Effector memory CD8-positive, alpha-beta T cell (primary cell): ENCODE measurements around the gene LRRD1.
"Not testable (repeated sequence)": the region's sequence is repeated elsewhere in the genome, so short reads cannot be mapped to it uniquely, and the experiment has no call there.

Source experiments
- ATAC-seq: fragments of 150-1000 bp; cut with Tn5 transposase; replicated peaks from 2 replicates; pipeline ENCODE4 v1.10.0; 2021; ENCODE audit warnings: mild to moderate bottlenecking, moderate library complexity
- DNase-seq, 3 experiments: peaks; one replicate each; pipeline ENCODE4 v3.0.0; 2021
- H3K27ac Mint-ChIP-seq, 2 donors: one replicate each; pipeline ENCODE4 v1.8.0; 2022; ENCODE audit warnings: mild to moderate bottlenecking in 2 of 2, mixed read lengths in 2 of 2, moderate library complexity in 2 of 2
- H3K27me3 Mint-ChIP-seq, 2 donors: one replicate each; pipeline ENCODE4 v1.8.0; 2022; ENCODE audit warnings: mixed read lengths in 2 of 2
- H3K36me3 Mint-ChIP-seq: one replicate; pipeline ENCODE4 v1.8.0; 2022; ENCODE audit warnings: mild to moderate bottlenecking, moderate library complexity, mixed read lengths; ENCODE audit not compliant: insufficient read depth
- H3K4me1 Mint-ChIP-seq, 2 donors: one replicate each; pipeline ENCODE4 v1.8.0; 2022; ENCODE audit warnings: low read depth in 2 of 2, mixed read lengths in 2 of 2
- H3K4me3 Mint-ChIP-seq, 2 donors: one replicate each; pipeline ENCODE4 v1.8.0; 2022; ENCODE audit warnings: mild to moderate bottlenecking in 2 of 2, mixed read lengths in 2 of 2, moderate library complexity in 2 of 2
- H3K9me3 Mint-ChIP-seq, 2 donors: one replicate each; pipeline ENCODE4 v1.8.0; 2022; ENCODE audit warnings: mixed read lengths in 2 of 2

LRRD1 gene

DNA sequence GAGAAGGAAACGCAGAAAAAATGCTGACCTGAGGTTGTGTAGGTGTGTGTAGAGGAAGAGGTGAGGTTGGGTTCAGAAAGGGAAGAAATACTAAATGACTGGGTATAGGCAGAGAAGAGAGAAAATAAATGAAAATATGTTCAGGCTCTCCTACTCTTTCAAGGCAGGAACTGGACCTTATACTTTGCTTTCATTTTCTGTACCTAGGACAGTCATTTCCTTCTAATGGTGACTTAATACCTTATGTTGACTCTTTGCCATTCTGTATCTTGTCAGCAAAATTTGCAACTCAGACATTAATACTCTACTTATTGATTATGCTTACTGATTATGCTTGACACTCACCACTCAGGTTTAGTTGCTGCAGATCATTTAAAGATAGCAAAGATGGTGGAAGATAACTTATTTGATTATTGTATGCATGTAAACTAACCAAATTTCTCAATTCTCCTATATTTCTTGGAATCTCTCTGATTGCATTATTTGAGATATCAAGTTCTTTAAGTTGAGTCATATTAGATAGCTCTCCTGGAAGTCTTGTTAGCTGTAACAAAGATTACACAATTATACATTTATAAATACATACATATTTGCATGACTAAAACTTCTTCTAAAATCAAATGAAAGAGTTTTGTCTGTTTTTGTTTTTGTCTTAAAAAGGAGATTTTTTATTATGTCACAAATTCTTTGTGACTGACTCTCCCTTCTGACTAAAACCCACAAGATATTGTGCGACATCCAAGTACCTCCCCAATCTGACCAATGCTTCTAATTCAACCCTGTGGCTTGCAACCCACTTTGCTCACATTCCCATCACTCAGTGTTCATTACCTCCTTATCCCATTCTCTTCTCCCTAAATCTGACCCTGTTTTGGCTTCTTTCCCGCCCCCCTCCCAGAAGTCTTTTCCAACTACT lies 20.0 kb downstream of the LRRD1 start:
- ATAC-seq (no peak), DNase-seq (no peak)
- no peaks in the 10 kb centered on the region for H3K9me3 Mint-ChIP-seq
- H3K27ac Mint-ChIP-seq: no peak overlapping the region
- peaks cover 23 to 32% of the 10 kb centered on the region in 2 donors for H3K27me3 Mint-ChIP-seq
- no peaks in the 10 kb centered on the region for H3K36me3 Mint-ChIP-seq
- H3K4me1 Mint-ChIP-seq: peaks cover 0 to 6% of the 10 kb centered on the region in 2 donors
- H3K4me3 Mint-ChIP-seq: no peak overlapping the region

GRCh38 chr7:92156990-92157389 lies 22.0 kb downstream of the LRRD1 start:
- Mint-ChIP-seq H3K27ac (no peak overlapping the region), H3K9me3 (no peaks in the 10 kb centered on the region), H3K36me3 (no peaks in the 10 kb centered on the region), H3K27me3 (peaks cover 23 to 26% of the 10 kb centered on the region in 2 donors), H3K4me3 (no peak overlapping the region), H3K4me1 (peaks cover 0 to 6% of the 10 kb centered on the region in 2 donors)
- ATAC-seq (no peak), DNase-seq (no peak)

GRCh38 chr7:92155108-92155739 lies 23.7 kb downstream of the LRRD1 start:
- Mint-ChIP-seq H3K9me3 (no peaks in the 10 kb centered on the region), H3K27me3 (peaks cover 9 to 14% of the 10 kb centered on the region in 2 donors), H3K4me1 (peaks cover 0 to 6% of the 10 kb centered on the region in 2 donors), H3K27ac (no peak overlapping the region), H3K36me3 (no peaks in the 10 kb centered on the region), H3K4me3 (no peak overlapping the region)
- DNase-seq (no peak), ATAC-seq (no peak)

GRCh38 chr7:92150450-92151017 lies 28.4 kb downstream of the LRRD1 start:
- Mint-ChIP-seq H3K36me3 (no peaks in the 10 kb centered on the region), H3K9me3 (no peaks in the 10 kb centered on the region), H3K27ac (no peak overlapping the region), H3K4me1 (no peaks in the 10 kb centered on the region), H3K4me3 (no peak overlapping the region), H3K27me3 (peaks cover 9 to 14% of the 10 kb centered on the region in 2 donors)
- ATAC-seq (no peak), DNase-seq (no peak)

GRCh38 chr7:92149736-92150239 lies 29.2 kb downstream of the LRRD1 start:
- Mint-ChIP-seq H3K27me3 (peaks cover 4 to 10% of the 10 kb centered on the region in 2 donors), H3K36me3 (no peaks in the 10 kb centered on the region), H3K4me1 (no peaks in the 10 kb centered on the region), H3K4me3 (no peak overlapping the region), H3K27ac (no peak overlapping the region), H3K9me3 (no peaks in the 10 kb centered on the region)
- ATAC-seq: no peak
- DNase-seq: no peak

DNA sequence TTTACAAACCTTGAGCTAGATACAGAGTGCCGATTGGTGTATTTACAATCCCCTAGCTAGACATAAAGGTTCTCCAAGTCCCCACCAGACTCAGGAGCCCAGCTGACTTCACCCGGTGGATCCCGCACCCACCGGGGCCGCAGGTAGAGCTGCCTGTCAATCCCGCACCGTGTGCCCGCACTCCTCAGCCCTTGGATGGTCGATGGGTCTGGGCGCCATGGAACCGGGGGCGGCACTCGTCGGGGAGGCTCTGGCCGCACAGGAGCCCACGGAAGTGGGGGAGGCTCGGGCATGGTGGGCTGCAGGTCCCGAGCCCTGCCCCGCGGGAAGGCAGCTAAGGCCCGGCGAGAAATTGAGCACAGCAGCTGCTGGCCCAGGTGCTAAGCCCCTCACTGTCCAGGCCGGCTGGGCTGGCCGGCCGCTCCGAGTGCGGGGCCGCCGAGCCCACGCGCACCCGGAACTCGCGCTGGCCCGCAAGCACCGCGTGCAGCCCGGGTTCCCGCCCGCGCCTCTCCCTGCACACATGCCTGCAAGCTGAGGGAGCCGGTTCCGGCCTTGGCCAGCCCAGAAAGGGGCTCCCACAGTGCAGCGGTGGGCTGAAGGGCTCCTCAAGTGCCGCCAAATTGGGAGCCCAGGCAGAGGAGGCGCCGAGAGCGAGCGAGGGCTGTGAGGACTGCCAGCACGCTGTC lies 35.6 kb downstream of the LRRD1 start:
- ATAC-seq, DNase-seq, H3K4me1 Mint-ChIP-seq: not testable (repeated sequence)

DNA sequence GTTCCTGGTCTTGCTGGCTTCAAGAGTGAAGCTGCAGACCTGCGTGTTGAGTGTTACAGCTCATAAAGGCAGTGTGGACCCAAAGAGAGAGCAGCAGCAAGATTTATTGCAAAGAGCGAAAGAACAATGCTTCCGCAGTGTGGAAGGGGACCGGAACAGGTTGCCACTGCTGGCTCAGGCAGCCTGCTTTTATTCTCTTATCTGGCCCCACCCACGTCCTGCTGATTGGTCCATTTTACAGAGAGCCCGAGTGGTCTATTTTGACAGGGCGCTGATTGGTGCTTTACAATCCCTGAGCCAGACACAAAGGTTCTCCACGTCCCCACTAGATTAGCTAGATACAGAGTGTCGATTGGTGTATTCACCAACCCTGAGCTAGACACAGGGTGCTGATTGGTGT lies 36.2 kb downstream of the LRRD1 start:
- not testable (repeated sequence) for DNase-seq, H3K27me3 Mint-ChIP-seq, H3K27ac Mint-ChIP-seq, H3K9me3 Mint-ChIP-seq, H3K4me1 Mint-ChIP-seq, H3K36me3 Mint-ChIP-seq, H3K4me3 Mint-ChIP-seq, ATAC-seq

More for the DNA sequence above, 35.6 kb downstream of the LRRD1 start:
- not testable (repeated sequence) for H3K9me3 Mint-ChIP-seq, H3K4me3 Mint-ChIP-seq, H3K27me3 Mint-ChIP-seq, H3K27ac Mint-ChIP-seq, H3K36me3 Mint-ChIP-seq

DNA sequence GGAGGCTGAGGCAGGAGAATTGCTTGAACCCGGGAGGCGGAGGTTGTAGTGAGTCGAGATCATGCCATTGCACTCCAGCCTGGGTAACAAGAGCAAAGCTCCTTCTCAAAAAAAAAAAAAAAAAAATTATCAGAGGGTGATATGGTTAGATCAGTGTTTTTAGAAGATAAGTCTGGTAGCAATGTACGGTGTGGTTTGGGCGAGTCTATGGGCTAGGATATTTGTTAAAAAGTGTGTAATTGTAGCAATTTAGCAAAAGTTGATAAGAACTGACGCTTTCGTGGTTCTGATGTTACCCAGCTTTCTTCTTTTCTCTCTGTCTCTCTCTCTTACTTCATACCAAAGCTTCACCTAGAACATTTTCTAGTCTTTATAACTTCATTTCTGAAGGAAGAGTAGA lies 37.8 kb downstream of the LRRD1 start:
- Mint-ChIP-seq H3K27ac (no peak overlapping the region), H3K27me3 (no peaks in the 10 kb centered on the region), H3K4me1 (peaks cover 0 to under 1% of the 10 kb centered on the region in 2 donors)

GRCh38 chr7:92137557-92137956 lies 41.4 kb downstream of the LRRD1 start:
- no peaks in the 10 kb centered on the region for H3K27me3 Mint-ChIP-seq
- no peak for ATAC-seq
- no peaks in the 10 kb centered on the region for H3K9me3 Mint-ChIP-seq

More for the DNA sequence above, 37.8 kb downstream of the LRRD1 start:
- DNase-seq: no peak
- Mint-ChIP-seq H3K4me3 (no peak overlapping the region), H3K9me3 (no peaks in the 10 kb centered on the region), H3K36me3 (no peaks in the 10 kb centered on the region)
- no peak for ATAC-seq

DNA sequence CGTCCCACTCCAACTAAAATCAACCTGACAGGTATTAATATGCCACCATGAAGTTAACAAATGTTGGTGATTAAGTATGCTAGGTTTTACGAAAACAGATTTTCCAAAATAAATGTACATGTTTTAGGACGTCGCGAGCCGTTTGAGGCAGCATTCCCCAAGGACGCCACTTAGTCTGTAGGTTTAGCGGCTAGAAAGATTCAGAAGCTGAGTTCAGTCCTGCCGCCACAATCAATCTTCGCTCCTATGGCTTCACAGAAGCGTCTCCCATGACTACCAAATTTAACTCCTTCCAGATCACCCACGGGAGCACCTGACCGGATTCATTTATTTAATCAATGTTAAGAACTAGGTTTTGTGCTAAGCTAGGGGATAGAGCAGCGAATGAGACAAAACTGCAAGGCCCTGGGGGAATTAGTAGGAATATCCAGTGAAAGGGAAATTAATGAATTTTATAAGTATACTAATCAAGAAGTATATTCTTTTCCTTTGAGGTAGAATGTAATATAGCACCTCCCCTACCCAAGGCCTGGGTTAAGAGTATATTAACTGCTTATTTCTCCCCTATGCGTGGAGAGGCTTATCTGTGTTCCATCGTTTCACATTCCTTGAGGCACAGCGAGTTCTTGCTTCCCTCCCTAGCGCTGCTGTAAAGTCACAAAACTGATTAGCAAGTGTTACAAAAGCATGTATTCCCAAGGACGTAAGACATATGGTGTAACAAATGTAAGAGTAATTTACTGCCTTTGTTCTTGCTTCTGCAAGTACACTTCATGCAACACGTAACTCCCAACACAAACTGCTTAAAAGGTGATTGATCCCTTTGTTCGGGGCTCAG lies 43.7 kb downstream of the LRRD1 start:
- H3K36me3 Mint-ChIP-seq: peaks cover 21% of the 10 kb centered on the region
- peak overlapping the region; percentile 96 to 99 for H3K27ac Mint-ChIP-seq
- peaks cover 11 to 19% of the 10 kb centered on the region in 2 donors for H3K4me1 Mint-ChIP-seq
- H3K4me3 Mint-ChIP-seq: peak overlapping the region; percentile 90 to 98
- no peaks in the 10 kb centered on the region for H3K9me3 Mint-ChIP-seq
- H3K27me3 Mint-ChIP-seq: no peaks in the 10 kb centered on the region
- no peak for DNase-seq
- ATAC-seq: no peak

More at GRCh38 chr7:92137557-92137956, 41.4 kb downstream of the LRRD1 start:
- Mint-ChIP-seq H3K27ac (no peak overlapping the region), H3K36me3 (peaks cover 21% of the 10 kb centered on the region), H3K4me1 (peaks cover 11 to 12% of the 10 kb centered on the region in 2 donors), H3K4me3 (no peak overlapping the region)
- DNase-seq: no peak

DNA sequence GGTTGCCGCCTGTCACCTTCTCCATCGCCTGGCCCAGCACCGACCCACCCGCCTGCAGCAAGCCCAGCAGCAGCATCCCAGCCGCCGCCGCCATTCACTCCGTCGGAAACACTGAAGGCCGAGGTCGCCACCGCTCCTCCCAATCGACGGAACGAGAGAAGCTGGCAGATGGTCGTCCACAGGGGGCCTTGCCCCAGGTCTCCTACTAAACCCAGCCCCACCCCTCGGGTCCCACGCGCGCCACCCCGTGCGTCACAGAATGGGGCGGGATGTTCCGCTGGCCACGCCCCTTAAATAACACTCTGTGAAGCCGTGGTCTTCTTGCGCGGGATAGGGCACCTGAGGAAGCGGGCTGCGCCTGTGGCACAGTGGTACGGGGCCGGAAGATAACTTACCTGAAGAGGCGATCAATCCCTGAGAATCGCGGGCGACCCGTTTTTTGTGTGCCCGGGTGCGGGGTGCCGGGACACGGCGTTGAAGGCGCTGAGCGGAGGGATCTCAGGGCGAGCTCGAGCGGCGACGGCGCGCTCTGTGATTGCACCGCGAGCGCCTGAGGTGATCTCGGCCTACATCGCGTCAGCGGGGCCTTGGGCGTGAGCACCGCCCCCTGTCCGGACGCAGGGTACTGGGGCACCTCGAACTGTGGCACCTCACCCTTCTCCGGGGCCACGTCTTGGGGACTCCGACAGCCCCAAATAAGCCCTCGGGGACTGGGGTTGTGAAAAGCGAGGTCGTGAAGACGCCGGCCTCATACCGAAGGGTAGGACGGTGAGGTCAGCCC lies 44.5 kb downstream of the LRRD1 start, which contains the start of gene CYP51A1:
Gene CYP51A1 (minus strand): TSS at position 207 of the 781 bp plus-strand sequence. CDS start 113 bp downstream, at position 94.
- Mint-ChIP-seq H3K27me3 (no peaks in the 10 kb centered on the region), H3K36me3 (peaks cover 22% of the 10 kb centered on the region), H3K4me1 (peaks cover 11 to 19% of the 10 kb centered on the region in 2 donors), H3K27ac (peak within 1 kb of the TSS; percentile 96 to 99), H3K9me3 (no peaks in the 10 kb centered on the region), H3K4me3 (peak within 1 kb of the TSS; percentile 90 to 98)
- DNase-seq (peak; percentile 96 to 99 (median 96)), ATAC-seq (peak; percentile 84)
